Activated T-helper 2 cell treated with anti-CD3 and anti-CD28 coated beads, Interferon-gamma antibody, Interleukin-2, Interleukin-4, amounts not matched to agents 10 μg/mL and 5 μg/mL and 100 μg/mL, durations not matched to agents 14 hours and 24 hours and 36 hours (primary cell): ENCODE data around the gene EBF3. TPM values are rescaled to one million over a fixed set of nuclear protein-coding genes. Genes with fewer than 3 reads are reported as not detected.

ENCODE experiments used
- DNase-seq: peaks from one replicate; pipeline ENCODE4 v3.0.0; 2021; ENCODE audit warnings: low spot score
- H3K27ac Mint-ChIP-seq: one replicate; pipeline ENCODE4 v1.8.0; 2021; ENCODE audit warnings: mixed read lengths
- H3K27me3 Mint-ChIP-seq: one replicate; pipeline ENCODE4 v1.8.0; 2021; ENCODE audit warnings: low read depth, mixed read lengths
- H3K36me3 Mint-ChIP-seq: one replicate; pipeline ENCODE4 v1.8.0; 2021; ENCODE audit warnings: low read depth, mixed read lengths
- H3K4me1 Mint-ChIP-seq: one replicate; pipeline ENCODE4 v1.8.0; 2021; ENCODE audit warnings: low read depth, mixed read lengths
- H3K4me3 Mint-ChIP-seq: one replicate; pipeline ENCODE4 v1.8.0; 2021; ENCODE audit warnings: low read depth, mild to moderate bottlenecking, moderate library complexity, mixed read lengths
- H3K9me3 Mint-ChIP-seq: one replicate; pipeline ENCODE4 v1.8.0; 2021; ENCODE audit warnings: mixed read lengths
- intact Hi-C: fragments of 100-400 bp; cut with micrococcal nuclease; formaldehyde crosslinking; loops from one replicate; pipeline ENCODE4 v1.15.1; 2023
- total RNA-seq: library from RNA; stranded (reverse); gene quantifications from 2 replicates; pipeline ENCODE4 v1.2.3, GENCODE V29; 2022

Gene EBF3
- total RNA-seq, 1 donor from 2014 or later: not detected

GRCh38 chr10:129850316-129850715, 113.8 kb downstream of the EBF3 start:
- DNase-seq: no peak
- H3K27ac Mint-ChIP-seq: no peak overlapping the region
- no peaks in the 10 kb centered on the region for H3K36me3 Mint-ChIP-seq
- H3K4me1 Mint-ChIP-seq: no peaks in the 10 kb centered on the region
- no peaks in the 10 kb centered on the region for H3K27me3 Mint-ChIP-seq
- no peak overlapping the region for H3K4me3 Mint-ChIP-seq
- H3K9me3 Mint-ChIP-seq: no peaks in the 10 kb centered on the region
- intact Hi-C loops: no loop called here

- Mint-ChIP-seq H3K9me3 (no peaks in the 10 kb centered on the region), H3K4me3 (no peak overlapping the region), H3K36me3 (no peaks in the 10 kb centered on the region), H3K27ac (no peak overlapping the region), H3K27me3 (no peaks in the 10 kb centered on the region), H3K4me1 (no peaks in the 10 kb centered on the region)
- no peak for DNase-seq
- intact Hi-C loops: no loop called here
These were observed 114.2 kb downstream of the EBF3 start for GRCh38 chr10:129849853-129850252.

GRCh38 chr10:129849452-129849750, 114.7 kb downstream of the EBF3 start:
- H3K27ac Mint-ChIP-seq: no peak overlapping the region
- DNase-seq: no peak
- H3K4me3 Mint-ChIP-seq: no peak overlapping the region
- no peaks in the 10 kb centered on the region for H3K27me3 Mint-ChIP-seq
- no peaks in the 10 kb centered on the region for H3K36me3 Mint-ChIP-seq
- H3K9me3 Mint-ChIP-seq: no peaks in the 10 kb centered on the region
- H3K4me1 Mint-ChIP-seq: no peaks in the 10 kb centered on the region
- intact Hi-C loops: no loop called here

GRCh38 chr10:129848696-129849451, 115.2 kb downstream of the EBF3 start:
- Mint-ChIP-seq H3K36me3 (no peaks in the 10 kb centered on the region), H3K4me1 (no peaks in the 10 kb centered on the region), H3K4me3 (no peak overlapping the region), H3K27ac (no peak overlapping the region), H3K27me3 (no peaks in the 10 kb centered on the region), H3K9me3 (no peaks in the 10 kb centered on the region)
- intact Hi-C loops: no loop called here
- DNase-seq: no peak

GRCh38 chr10:129847741-129848483, 116.2 kb downstream of the EBF3 start:
- H3K27ac Mint-ChIP-seq: no peak overlapping the region
- no peak for DNase-seq
- no peaks in the 10 kb centered on the region for H3K4me1 Mint-ChIP-seq
- H3K9me3 Mint-ChIP-seq: no peaks in the 10 kb centered on the region
- no peak overlapping the region for H3K4me3 Mint-ChIP-seq
- H3K36me3 Mint-ChIP-seq: no peaks in the 10 kb centered on the region
- intact Hi-C loops: no loop called here
- H3K27me3 Mint-ChIP-seq: no peaks in the 10 kb centered on the region

- Mint-ChIP-seq H3K4me3 (no peak overlapping the region), H3K36me3 (no peaks in the 10 kb centered on the region), H3K4me1 (no peaks in the 10 kb centered on the region), H3K27me3 (no peaks in the 10 kb centered on the region), H3K27ac (no peak overlapping the region), H3K9me3 (no peaks in the 10 kb centered on the region)
- intact Hi-C loops: no loop called here
- DNase-seq: no peak
These were observed 117.1 kb downstream of the EBF3 start for GRCh38 chr10:129846991-129847391.

DNA sequence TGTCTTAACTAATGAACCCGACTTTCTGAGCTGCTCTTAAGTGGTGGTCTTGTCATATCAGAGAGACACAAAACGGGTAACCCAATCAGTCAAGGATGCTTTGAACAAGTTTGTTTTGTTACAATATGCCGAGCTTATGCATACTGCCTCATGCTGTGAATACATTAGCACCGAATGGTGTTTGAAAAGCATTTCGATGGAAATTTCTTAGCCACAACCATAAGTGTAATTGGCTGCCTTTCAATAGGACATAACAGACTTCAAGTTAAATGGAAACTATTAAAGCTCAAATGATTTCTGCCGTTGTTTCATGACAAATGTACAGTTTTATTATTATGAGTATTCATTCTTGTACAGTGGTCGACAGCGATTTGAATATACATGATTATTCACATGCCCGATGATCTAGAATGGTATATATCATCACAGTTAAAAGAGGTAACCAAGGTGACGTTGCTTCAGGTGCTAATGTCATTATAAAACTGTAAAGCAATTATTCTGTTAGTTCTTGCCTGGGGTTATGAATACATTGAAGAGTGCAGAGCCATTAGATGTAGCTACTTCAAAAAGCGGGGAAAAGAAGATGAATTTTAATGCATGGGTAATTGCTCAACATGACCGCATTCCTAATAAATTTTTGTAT, 118.8 kb downstream of the EBF3 start:
- Mint-ChIP-seq H3K9me3 (no peaks in the 10 kb centered on the region), H3K36me3 (no peaks in the 10 kb centered on the region), H3K4me1 (no peaks in the 10 kb centered on the region), H3K4me3 (no peak overlapping the region), H3K27ac (no peak overlapping the region), H3K27me3 (no peaks in the 10 kb centered on the region)
- intact Hi-C loops: no loop called here
- DNase-seq: no peak

- Mint-ChIP-seq H3K27ac (no peak overlapping the region), H3K9me3 (no peaks in the 10 kb centered on the region), H3K27me3 (no peaks in the 10 kb centered on the region), H3K4me1 (no peaks in the 10 kb centered on the region), H3K4me3 (no peak overlapping the region), H3K36me3 (no peaks in the 10 kb centered on the region)
- intact Hi-C loops: no loop called here
- no peak for DNase-seq
These were observed 119.8 kb downstream of the EBF3 start for GRCh38 chr10:129844216-129844766.

DNA sequence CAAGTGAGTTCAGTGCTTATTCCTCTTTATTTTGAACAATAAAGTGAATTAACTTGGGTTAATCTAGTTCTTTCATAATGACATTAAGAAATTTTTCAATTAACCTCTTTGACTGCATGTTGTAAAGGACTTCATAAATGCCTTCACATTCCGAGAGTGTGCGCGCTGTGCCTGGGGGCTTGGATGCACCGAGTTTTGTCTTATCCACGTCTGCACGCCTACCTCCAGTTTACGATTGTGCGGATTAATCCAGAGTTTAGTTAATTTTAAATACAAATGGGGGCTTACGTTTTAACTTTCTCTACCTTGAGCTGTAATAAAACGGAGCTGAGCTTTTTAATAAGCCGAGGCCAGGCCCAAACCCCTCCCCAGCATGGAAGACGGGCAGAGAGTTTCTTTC, 120.4 kb downstream of the EBF3 start:
- intact Hi-C loops: no loop called here
- no peak overlapping the region for H3K4me3 Mint-ChIP-seq
- DNase-seq: no peak
- no peaks in the 10 kb centered on the region for H3K36me3 Mint-ChIP-seq
- no peaks in the 10 kb centered on the region for H3K9me3 Mint-ChIP-seq
- H3K4me1 Mint-ChIP-seq: no peaks in the 10 kb centered on the region
- no peaks in the 10 kb centered on the region for H3K27me3 Mint-ChIP-seq
- no peak overlapping the region for H3K27ac Mint-ChIP-seq

GRCh38 chr10:129843131-129843541, 120.9 kb downstream of the EBF3 start:
- intact Hi-C loops: no loop called here
- no peak for DNase-seq
- Mint-ChIP-seq H3K4me1 (no peaks in the 10 kb centered on the region), H3K4me3 (no peak overlapping the region), H3K36me3 (no peaks in the 10 kb centered on the region), H3K9me3 (no peaks in the 10 kb centered on the region), H3K27me3 (no peaks in the 10 kb centered on the region), H3K27ac (no peak overlapping the region)

DNA sequence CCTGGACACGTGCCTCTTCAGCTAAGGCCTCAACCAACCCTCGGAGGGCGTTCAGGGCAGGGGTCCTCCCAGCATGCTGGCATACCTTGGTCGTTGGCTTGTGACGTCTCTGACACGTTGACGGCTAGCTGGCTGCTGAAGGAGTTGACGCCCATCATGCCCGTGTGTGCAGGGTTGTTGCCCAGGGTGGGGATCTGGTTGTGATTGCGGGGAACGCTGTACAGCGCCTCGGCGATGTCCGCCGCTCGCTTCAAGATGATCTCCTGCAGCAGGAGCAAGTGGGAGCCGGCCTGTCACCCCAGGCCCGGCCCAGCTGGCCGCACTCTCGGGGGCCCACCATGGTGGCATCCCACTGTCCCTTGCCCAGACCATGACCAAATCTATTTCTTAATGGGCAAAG, 122.0 kb downstream of the EBF3 start:
- no peaks in the 10 kb centered on the region for H3K27me3 Mint-ChIP-seq
- no peak overlapping the region for H3K4me3 Mint-ChIP-seq
- H3K36me3 Mint-ChIP-seq: no peaks in the 10 kb centered on the region
- H3K4me1 Mint-ChIP-seq: no peaks in the 10 kb centered on the region
- no peak overlapping the region for H3K27ac Mint-ChIP-seq
- no peaks in the 10 kb centered on the region for H3K9me3 Mint-ChIP-seq
- no peak for DNase-seq
- intact Hi-C loops: no loop called here

GRCh38 chr10:129841590-129841989, 122.5 kb downstream of the EBF3 start:
- Mint-ChIP-seq H3K4me3 (no peak overlapping the region), H3K4me1 (no peaks in the 10 kb centered on the region), H3K36me3 (no peaks in the 10 kb centered on the region), H3K9me3 (no peaks in the 10 kb centered on the region), H3K27ac (no peak overlapping the region), H3K27me3 (no peaks in the 10 kb centered on the region)
- intact Hi-C loops: no loop called here
- DNase-seq: no peak

DNA sequence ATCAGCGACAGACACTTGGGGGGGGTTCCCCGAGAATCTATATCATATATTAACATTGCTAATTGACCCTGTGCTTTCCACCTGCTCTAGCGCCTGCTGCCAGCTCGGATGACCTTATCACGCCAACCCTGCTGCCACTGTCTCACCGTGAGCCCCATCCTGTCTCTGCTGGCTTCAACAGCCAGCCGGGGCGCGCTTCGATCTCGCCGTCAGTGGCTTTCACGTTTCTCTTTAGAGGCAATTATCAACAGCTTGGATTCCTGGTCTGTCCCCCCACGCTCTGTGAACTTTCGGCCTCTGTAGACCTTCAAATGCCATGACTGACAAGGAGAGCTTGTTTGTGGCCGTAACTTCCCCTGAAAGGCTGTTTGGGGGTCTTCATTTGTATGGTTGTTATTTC, 123.0 kb downstream of the EBF3 start:
- Mint-ChIP-seq H3K4me3 (no peak overlapping the region), H3K27me3 (no peaks in the 10 kb centered on the region), H3K4me1 (no peaks in the 10 kb centered on the region), H3K27ac (no peak overlapping the region), H3K9me3 (no peaks in the 10 kb centered on the region), H3K36me3 (no peaks in the 10 kb centered on the region)
- intact Hi-C loops: no loop called here
- DNase-seq: no peak
